Left ventricle myocardium inferior (tissue), 1 donor: ENCODE data around the gene SYNRG. TPM values are rescaled to one million over a fixed set of nuclear protein-coding genes. Genes with fewer than 3 reads are reported as not detected.
"Not testable (repeated sequence)": the region's sequence is repeated elsewhere in the genome, so short reads cannot be mapped to it uniquely, and the experiment has no call there.

ENCODE experiments used
- DNase-seq: peaks from one replicate; pipeline ENCODE4 v3.0.0-alpha.2; 2020
- H3K27ac ChIP-seq: fragments of 200-600 bp; replicated peaks from 2 replicates; pipeline ENCODE4 v1.8.0; 2021
- H3K27me3 ChIP-seq: fragments of 200-600 bp; 2 replicates; pipeline ENCODE4 v1.8.0; 2021; ENCODE audit warnings: low read depth
- H3K36me3 ChIP-seq: fragments of 200-600 bp; 2 replicates; pipeline ENCODE4 v1.8.0; 2021
- H3K4me1 ChIP-seq: fragments of 200-600 bp; 2 replicates; pipeline ENCODE4 v1.8.0; 2021
- H3K4me3 ChIP-seq: fragments of 200-600 bp; 2 replicates; pipeline ENCODE4 v1.8.0; 2021; ENCODE audit warnings: mild to moderate bottlenecking, moderate library complexity
- H3K9me3 ChIP-seq: fragments of 200-600 bp; replicated peaks from 2 replicates; pipeline ENCODE4 v1.8.0; 2021
- CTCF ChIP-seq: fragments of 200-600 bp; IDR thresholded peaks from 2 replicates; pipeline ENCODE4 v1.8.0; 2021; ENCODE audit warnings: antibody characterized with exemption, mild to moderate bottlenecking, borderline replicate concordance
- intact Hi-C: fragments of 100-400 bp; cut with micrococcal nuclease; formaldehyde crosslinking; loops from one replicate; pipeline ENCODE4 v1.11.0; 2022
- total RNA-seq: library from RNA; stranded (reverse); fragmentation: NEBNext Ultra II Directional; extraction: Animal tissue kit (Norgen Biotek cat#: 25700); gene quantifications from one replicate; pipeline ENCODE4 v1.2.1, GENCODE V29; 2021
- donor health status: DM: no; HTN: yes; CAD: no; lungs with severe emphysema.

SYNRG gene
- total RNA-seq, 1 donor from 2014 or later = 33.0 TPM

- no peak for TF ChIP-seq CTCF
- DNase-seq = no peak
- Histone ChIP-seq H3K36me3 (peaks cover 63% of the 10 kb centered on the region), H3K27me3 (no peaks in the 10 kb centered on the region), H3K9me3 (no peaks in the 10 kb centered on the region), H3K4me3 (no peak overlapping the region), H3K27ac (no peak overlapping the region), H3K4me1 (peaks cover 20% of the 10 kb centered on the region)
- intact Hi-C loops = no loop called here
These were observed 90.4 kb downstream of the SYNRG start for GRCh38 chr17:37518826-37519225.

- Histone ChIP-seq H3K9me3 (no peaks in the 10 kb centered on the region), H3K36me3 (peaks cover 63% of the 10 kb centered on the region), H3K27me3 (no peaks in the 10 kb centered on the region), H3K4me3 (no peak overlapping the region), H3K27ac (no peak overlapping the region), H3K4me1 (peaks cover 20% of the 10 kb centered on the region)
- TF ChIP-seq CTCF = no peak
- intact Hi-C loops = no loop called here
- no peak for DNase-seq
These were observed 91.3 kb downstream of the SYNRG start for GRCh38 chr17:37517881-37518280.

- intact Hi-C loops = no loop called here
- H3K4me1 ChIP-seq = peaks cover 10% of the 10 kb centered on the region
- H3K27me3 ChIP-seq = no peaks in the 10 kb centered on the region
- H3K36me3 ChIP-seq = peaks cover 75% of the 10 kb centered on the region
- H3K9me3 ChIP-seq = no peaks in the 10 kb centered on the region
- H3K4me3 ChIP-seq = no peak overlapping the region
- no peak for TF ChIP-seq CTCF
- DNase-seq = no peak
- H3K27ac ChIP-seq = no peak overlapping the region
These were observed 93.1 kb downstream of the SYNRG start for GRCh38 chr17:37516127-37516571.

- Histone ChIP-seq H3K9me3 (no peaks in the 10 kb centered on the region), H3K36me3 (peaks cover 55% of the 10 kb centered on the region), H3K4me3 (no peak overlapping the region), H3K27ac (no peak overlapping the region), H3K4me1 (peaks cover 10% of the 10 kb centered on the region), H3K27me3 (no peaks in the 10 kb centered on the region)
- DNase-seq = no peak
- intact Hi-C loops = no loop called here
- TF ChIP-seq CTCF = no peak
These were observed 95.5 kb downstream of the SYNRG start for GRCh38 chr17:37513711-37514110.

- Histone ChIP-seq H3K27ac (peak overlapping the region; percentile 3), H3K36me3 (peaks cover 43% of the 10 kb centered on the region)
- DNase-seq = no peak
These were observed 96.7 kb downstream of the SYNRG start for GRCh38 chr17:37512442-37513068.

GRCh38 chr17:37511642-37512041, 97.6 kb downstream of the SYNRG start:
- H3K4me3 ChIP-seq, DNase-seq, H3K27ac ChIP-seq, H3K9me3 ChIP-seq, H3K27me3 ChIP-seq, intact Hi-C loops: not testable (repeated sequence)
- peaks cover 24% of the 10 kb centered on the region for H3K4me1 ChIP-seq
- H3K36me3 ChIP-seq = peaks cover 34% of the 10 kb centered on the region

More at GRCh38 chr17:37512442-37513068, 96.7 kb downstream of the SYNRG start:
- no peaks in the 10 kb centered on the region for H3K9me3 ChIP-seq
- no peak for TF ChIP-seq CTCF
- peaks cover 16% of the 10 kb centered on the region for H3K4me1 ChIP-seq
- intact Hi-C loops = no loop called here
- no peaks in the 10 kb centered on the region for H3K27me3 ChIP-seq
- no peak overlapping the region for H3K4me3 ChIP-seq
